WTC11 (cell line): ENCODE data around the gene ZNF579.

ENCODE experiments used
- CREM ChIP-seq: sonication (generic); formaldehyde crosslinking; IDR thresholded peaks from 2 replicates; pipeline ENCODE4 v1.8.1; 2022; ENCODE audit warnings: mild to moderate bottlenecking, missing genetic modification reagents, moderate library complexity
- GABPB1 ChIP-seq: sonication (generic); formaldehyde crosslinking; IDR thresholded peaks from 2 replicates; pipeline ENCODE4 v1.8.1; 2023; ENCODE audit warnings: mild to moderate bottlenecking, missing genetic modification reagents
- NFYB ChIP-seq: sonication (generic); formaldehyde crosslinking; conservative IDR thresholded peaks from 2 replicates; pipeline ENCODE4 v1.8.0; 2022; ENCODE audit warnings: low read depth, missing genetic modification reagents
- NR3C1 ChIP-seq: sonication (generic); formaldehyde crosslinking; conservative IDR thresholded peaks from 2 replicates; pipeline ENCODE4 v1.8.1; 2023; ENCODE audit warnings: low read depth, mild to moderate bottlenecking, missing genetic modification reagents
- TEAD4 ChIP-seq: sonication (generic); formaldehyde crosslinking; IDR thresholded peaks from 2 replicates; pipeline ENCODE4 v1.8.0; 2022; ENCODE audit warnings: mild to moderate bottlenecking, missing genetic modification reagents
- ZNF121 ChIP-seq: sonication (generic); formaldehyde crosslinking; IDR thresholded peaks from 2 replicates; pipeline ENCODE4 v1.8.0; 2023; ENCODE audit warnings: missing genetic modification reagents
- TF ChIP-seq, protein P1 (sequence below): fragments of 200-600 bp; IDR thresholded peaks from 2 replicates; pipeline ENCODE4 v1.8.0; 2022; ENCODE audit warnings: antibody characterized with exemption
- TF ChIP-seq, protein P2 (sequence below): sonication (generic); formaldehyde crosslinking; IDR thresholded peaks from 2 replicates; pipeline ENCODE4 v1.8.1; 2023; ENCODE audit warnings: mild to moderate bottlenecking, missing genetic modification reagents, borderline replicate concordance
- TF ChIP-seq, protein P3 (sequence below): sonication (generic); formaldehyde crosslinking; IDR thresholded peaks from 2 replicates; pipeline ENCODE4 v1.8.1; 2023; ENCODE audit warnings: mild to moderate bottlenecking, moderate library complexity, missing genetic modification reagents

GRCh38 chr19:55597501-55597921, 16.9 kb upstream of the ZNF579 start:
- TF ChIP-seq TEAD4 (CRISPR knock-in tag) (no peak), CREM (CRISPR knock-in tag) (no peak), ZNF121 (CRISPR knock-in tag) (no peak), NFYB (no peak), NR3C1 (CRISPR knock-in tag) (no peak), GABPB1 (CRISPR knock-in tag) (no peak)
- TF ChIP-seq, protein P1, sequence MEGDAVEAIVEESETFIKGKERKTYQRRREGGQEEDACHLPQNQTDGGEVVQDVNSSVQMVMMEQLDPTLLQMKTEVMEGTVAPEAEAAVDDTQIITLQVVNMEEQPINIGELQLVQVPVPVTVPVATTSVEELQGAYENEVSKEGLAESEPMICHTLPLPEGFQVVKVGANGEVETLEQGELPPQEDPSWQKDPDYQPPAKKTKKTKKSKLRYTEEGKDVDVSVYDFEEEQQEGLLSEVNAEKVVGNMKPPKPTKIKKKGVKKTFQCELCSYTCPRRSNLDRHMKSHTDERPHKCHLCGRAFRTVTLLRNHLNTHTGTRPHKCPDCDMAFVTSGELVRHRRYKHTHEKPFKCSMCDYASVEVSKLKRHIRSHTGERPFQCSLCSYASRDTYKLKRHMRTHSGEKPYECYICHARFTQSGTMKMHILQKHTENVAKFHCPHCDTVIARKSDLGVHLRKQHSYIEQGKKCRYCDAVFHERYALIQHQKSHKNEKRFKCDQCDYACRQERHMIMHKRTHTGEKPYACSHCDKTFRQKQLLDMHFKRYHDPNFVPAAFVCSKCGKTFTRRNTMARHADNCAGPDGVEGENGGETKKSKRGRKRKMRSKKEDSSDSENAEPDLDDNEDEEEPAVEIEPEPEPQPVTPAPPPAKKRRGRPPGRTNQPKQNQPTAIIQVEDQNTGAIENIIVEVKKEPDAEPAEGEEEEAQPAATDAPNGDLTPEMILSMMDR = no peak
- TF ChIP-seq, protein P2, sequence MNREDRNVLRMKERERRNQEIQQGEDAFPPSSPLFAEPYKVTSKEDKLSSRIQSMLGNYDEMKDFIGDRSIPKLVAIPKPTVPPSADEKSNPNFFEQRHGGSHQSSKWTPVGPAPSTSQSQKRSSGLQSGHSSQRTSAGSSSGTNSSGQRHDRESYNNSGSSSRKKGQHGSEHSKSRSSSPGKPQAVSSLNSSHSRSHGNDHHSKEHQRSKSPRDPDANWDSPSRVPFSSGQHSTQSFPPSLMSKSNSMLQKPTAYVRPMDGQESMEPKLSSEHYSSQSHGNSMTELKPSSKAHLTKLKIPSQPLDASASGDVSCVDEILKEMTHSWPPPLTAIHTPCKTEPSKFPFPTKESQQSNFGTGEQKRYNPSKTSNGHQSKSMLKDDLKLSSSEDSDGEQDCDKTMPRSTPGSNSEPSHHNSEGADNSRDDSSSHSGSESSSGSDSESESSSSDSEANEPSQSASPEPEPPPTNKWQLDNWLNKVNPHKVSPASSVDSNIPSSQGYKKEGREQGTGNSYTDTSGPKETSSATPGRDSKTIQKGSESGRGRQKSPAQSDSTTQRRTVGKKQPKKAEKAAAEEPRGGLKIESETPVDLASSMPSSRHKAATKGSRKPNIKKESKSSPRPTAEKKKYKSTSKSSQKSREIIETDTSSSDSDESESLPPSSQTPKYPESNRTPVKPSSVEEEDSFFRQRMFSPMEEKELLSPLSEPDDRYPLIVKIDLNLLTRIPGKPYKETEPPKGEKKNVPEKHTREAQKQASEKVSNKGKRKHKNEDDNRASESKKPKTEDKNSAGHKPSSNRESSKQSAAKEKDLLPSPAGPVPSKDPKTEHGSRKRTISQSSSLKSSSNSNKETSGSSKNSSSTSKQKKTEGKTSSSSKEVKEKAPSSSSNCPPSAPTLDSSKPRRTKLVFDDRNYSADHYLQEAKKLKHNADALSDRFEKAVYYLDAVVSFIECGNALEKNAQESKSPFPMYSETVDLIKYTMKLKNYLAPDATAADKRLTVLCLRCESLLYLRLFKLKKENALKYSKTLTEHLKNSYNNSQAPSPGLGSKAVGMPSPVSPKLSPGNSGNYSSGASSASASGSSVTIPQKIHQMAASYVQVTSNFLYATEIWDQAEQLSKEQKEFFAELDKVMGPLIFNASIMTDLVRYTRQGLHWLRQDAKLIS = no peak
- TF ChIP-seq, protein P3, sequence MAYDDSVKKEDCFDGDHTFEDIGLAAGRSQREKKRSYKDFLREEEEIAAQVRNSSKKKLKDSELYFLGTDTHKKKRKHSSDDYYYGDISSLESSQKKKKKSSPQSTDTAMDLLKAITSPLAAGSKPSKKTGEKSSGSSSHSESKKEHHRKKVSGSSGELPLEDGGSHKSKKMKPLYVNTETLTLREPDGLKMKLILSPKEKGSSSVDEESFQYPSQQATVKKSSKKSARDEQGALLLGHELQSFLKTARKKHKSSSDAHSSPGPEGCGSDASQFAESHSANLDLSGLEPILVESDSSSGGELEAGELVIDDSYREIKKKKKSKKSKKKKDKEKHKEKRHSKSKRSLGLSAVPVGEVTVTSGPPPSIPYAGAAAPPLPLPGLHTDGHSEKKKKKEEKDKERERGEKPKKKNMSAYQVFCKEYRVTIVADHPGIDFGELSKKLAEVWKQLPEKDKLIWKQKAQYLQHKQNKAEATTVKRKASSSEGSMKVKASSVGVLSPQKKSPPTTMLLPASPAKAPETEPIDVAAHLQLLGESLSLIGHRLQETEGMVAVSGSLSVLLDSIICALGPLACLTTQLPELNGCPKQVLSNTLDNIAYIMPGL = no peak
